Loucy (cell line): ENCODE results near the gene CTDSP2.

Experiments
- H2AFZ ChIP-seq: fragments of 200-600 bp; sonication (generic); 2 replicates; pipeline ENCODE4 v1.6.0; 2016; ENCODE audit warnings: antibody characterized with exemption, mild to moderate bottlenecking, low read length, moderate library complexity
- H3F3A ChIP-seq: fragments of 200-600 bp; 2 replicates; pipeline ENCODE4 v1.6.0; 2016; ENCODE audit warnings: antibody characterized with exemption, low read depth, mild to moderate bottlenecking
- H3K27me3 ChIP-seq: fragments of 200-600 bp; sonication (generic); 2 replicates; pipeline ENCODE4 v1.6.1; 2014; ENCODE audit warnings: low read length, mild to moderate bottlenecking; ENCODE audit not compliant: insufficient read depth, poor library complexity, severe bottlenecking
- H3K36me3 ChIP-seq: fragments of 200-600 bp; sonication (generic); 2 replicates; pipeline ENCODE4 v1.6.1; 2016; ENCODE audit warnings: low read length; ENCODE audit not compliant: insufficient read depth
- H3K4me1 ChIP-seq: fragments of 200-600 bp; sonication (generic); 2 replicates; pipeline ENCODE4 v1.5.1; 2014; ENCODE audit warnings: low read length, mild to moderate bottlenecking; ENCODE audit not compliant: insufficient read depth, poor library complexity, severe bottlenecking
- H3K4me2 ChIP-seq: fragments of 200-600 bp; sonication (generic); 2 replicates; pipeline ENCODE4 v1.6.0; 2014; ENCODE audit warnings: antibody characterized with exemption, low read length, low read depth, mild to moderate bottlenecking; ENCODE audit not compliant: poor library complexity, severe bottlenecking
- H3K4me3 ChIP-seq: fragments of 200-600 bp; sonication (generic); 2 replicates; pipeline ENCODE4 v1.5.1; 2014; ENCODE audit warnings: low read length, mild to moderate bottlenecking, mixed read lengths; ENCODE audit not compliant: poor library complexity, severe bottlenecking
- H3K79me2 ChIP-seq: fragments of 200-600 bp; sonication (generic); 2 replicates; pipeline ENCODE4 v1.6.1; 2014; ENCODE audit warnings: low read length; ENCODE audit not compliant: insufficient read depth
- H3K9ac ChIP-seq: fragments of 200-600 bp; sonication (generic); 2 replicates; pipeline ENCODE4 v1.6.0; 2014; ENCODE audit warnings: mild to moderate bottlenecking, low read depth, low read length, moderate library complexity; ENCODE audit not compliant: poor library complexity, severe bottlenecking
- H3K9me2 ChIP-seq: fragments of 200-600 bp; sonication (generic); replicated peaks from 2 replicates; pipeline ENCODE4 v1.6.1; 2016; ENCODE audit warnings: low read depth, low read length, mixed read lengths
- H3K9me3 ChIP-seq: fragments of 200-600 bp; sonication (generic); 2 replicates; pipeline ENCODE4 v1.6.1; 2014; ENCODE audit warnings: mild to moderate bottlenecking, antibody characterized with exemption, low read length, low read depth; ENCODE audit not compliant: insufficient read depth
- H4K20me1 ChIP-seq: fragments of 200-600 bp; sonication (generic); 2 replicates; pipeline ENCODE4 v1.6.0; 2014; ENCODE audit warnings: antibody characterized with exemption, low read length, mild to moderate bottlenecking; ENCODE audit not compliant: insufficient read depth, poor library complexity, severe bottlenecking
- CTCF ChIP-seq: fragments of 200-600 bp; sonication (generic); conservative IDR thresholded peaks from 2 replicates; pipeline ENCODE4 v1.5.1; 2014; ENCODE audit warnings: mild to moderate bottlenecking, antibody characterized with exemption, low read length
- EZH2phosphoT487 ChIP-seq: fragments of 200-600 bp; IDR thresholded peaks from 2 replicates; pipeline ENCODE4 v1.6.1; 2018; ENCODE audit warnings: antibody characterized with exemption, mild to moderate bottlenecking, moderate library complexity, borderline replicate concordance

The CTDSP2 gene

DNA sequence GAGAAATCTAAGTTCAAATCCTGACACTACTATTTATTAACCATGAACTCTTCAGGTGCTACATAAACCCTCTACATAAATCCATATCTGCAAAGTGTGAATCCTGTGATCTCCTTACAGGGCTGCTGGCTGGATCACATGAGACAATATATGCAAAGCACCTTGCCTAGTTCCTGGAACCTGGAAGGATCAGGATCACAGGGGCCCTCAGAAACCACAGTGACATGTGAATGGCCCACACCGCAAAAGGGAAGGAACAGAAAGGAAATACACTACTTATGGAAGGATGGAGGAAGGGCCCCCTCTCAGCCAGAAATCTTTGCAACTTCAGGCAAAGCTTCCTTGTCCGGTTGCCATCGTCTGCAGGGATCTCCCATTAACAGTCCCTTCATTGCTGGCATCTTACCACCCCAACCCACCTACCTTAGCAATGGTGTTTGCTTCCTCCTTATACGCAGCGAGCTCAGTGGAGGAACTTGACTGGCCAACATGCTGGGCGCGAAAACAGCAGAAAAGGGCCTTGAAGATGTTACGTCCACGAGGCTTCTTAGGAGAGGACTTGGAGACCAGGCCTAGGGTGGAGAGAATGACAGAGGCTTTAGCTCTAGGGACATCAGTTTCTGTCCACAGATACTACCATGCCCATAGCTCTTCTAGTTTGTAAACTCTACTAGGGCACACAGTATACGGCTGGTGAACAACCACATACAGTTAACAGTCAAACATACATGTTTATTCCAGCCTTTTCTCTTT lies 17.3 kb downstream of the CTDSP2 start:
- H2AFZ ChIP-seq, result no peak overlapping the region
- H3K9me2 ChIP-seq, result no peaks in the 10 kb centered on the region
- H3F3A ChIP-seq, result no peaks in the 10 kb centered on the region
- no peaks in the 10 kb centered on the region for H3K27me3 ChIP-seq
- H3K79me2 ChIP-seq, result peaks cover 55% of the 10 kb centered on the region
- no peak overlapping the region for H3K9ac ChIP-seq
- H3K4me1 ChIP-seq, result peaks cover 26% of the 10 kb centered on the region
- H3K4me2 ChIP-seq, result no peak overlapping the region
- H3K36me3 ChIP-seq, result peaks cover 55% of the 10 kb centered on the region
- TF ChIP-seq EZH2phosphoT487 (no peak), CTCF (no peak)
- H4K20me1 ChIP-seq, result peaks cover 31% of the 10 kb centered on the region
- H3K4me3 ChIP-seq, result no peak overlapping the region
- H3K9me3 ChIP-seq, result no peaks in the 10 kb centered on the region

GRCh38 chr12:57826966-57827365 lies 19.6 kb downstream of the CTDSP2 start:
- no peaks in the 10 kb centered on the region for H3F3A ChIP-seq
- peaks cover 77% of the 10 kb centered on the region for H3K36me3 ChIP-seq
- H3K79me2 ChIP-seq, result peaks cover 34% of the 10 kb centered on the region
- H3K4me3 ChIP-seq, result no peak overlapping the region
- no peaks in the 10 kb centered on the region for H3K9me3 ChIP-seq
- H3K4me1 ChIP-seq, result peaks cover 9% of the 10 kb centered on the region
- H3K27me3 ChIP-seq, result no peaks in the 10 kb centered on the region
- H2AFZ ChIP-seq, result no peak overlapping the region
- H4K20me1 ChIP-seq, result peaks cover 14% of the 10 kb centered on the region
- no peak overlapping the region for H3K9ac ChIP-seq
- TF ChIP-seq EZH2phosphoT487 (no peak), CTCF (no peak)
- H3K9me2 ChIP-seq, result no peaks in the 10 kb centered on the region
- no peak overlapping the region for H3K4me2 ChIP-seq

- Histone ChIP-seq H4K20me1 (peaks cover 10% of the 10 kb centered on the region), H3K9me3 (no peaks in the 10 kb centered on the region), H3F3A (no peaks in the 10 kb centered on the region), H3K4me2 (no peak overlapping the region), H3K79me2 (peaks cover 28% of the 10 kb centered on the region), H3K9me2 (no peaks in the 10 kb centered on the region), H3K9ac (no peak overlapping the region), H3K27me3 (no peaks in the 10 kb centered on the region), H3K36me3 (peaks cover 83% of the 10 kb centered on the region), H2AFZ (no peak overlapping the region), H3K4me1 (peaks cover 3% of the 10 kb centered on the region), H3K4me3 (no peak overlapping the region)
- no peak for TF ChIP-seq CTCF
- no peak for TF ChIP-seq EZH2phosphoT487
These were observed 20.1 kb downstream of the CTDSP2 start for GRCh38 chr12:57826400-57826799.
